NCI-H748 (cell line): Measurements from ENCODE around the gene PLAAT2.
"Not testable (repeated sequence)": the region's sequence is repeated elsewhere in the genome, so short reads cannot be mapped to it uniquely, and the experiment has no call there.

Source experiments
- DNase-seq: peaks from one replicate; lab custom pipeline; 2025; ENCODE audit not compliant: unreplicated experiment; lab: John Stamatoyannopoulos, UW

The PLAAT2 gene

DNA sequence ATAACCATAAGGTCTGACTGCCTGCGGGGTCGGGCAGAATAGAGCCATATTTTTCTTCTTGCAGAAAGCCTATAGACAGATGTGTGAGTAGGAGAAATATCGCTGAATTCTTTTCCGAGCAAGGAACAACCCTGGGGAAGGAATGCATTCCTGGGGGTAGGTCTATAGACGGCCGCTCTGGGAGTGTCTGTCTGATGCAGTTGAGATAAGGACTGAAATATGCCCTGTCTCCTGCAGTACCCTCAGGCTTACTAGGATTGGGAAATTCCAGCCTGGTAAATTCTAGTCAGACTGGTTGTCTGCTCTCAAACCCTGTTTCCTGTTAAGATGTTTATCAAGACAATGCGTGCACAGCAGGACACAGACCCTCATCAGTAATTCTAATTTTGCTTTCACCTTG is 18.0 kb upstream of the PLAAT2 start:
- DNase-seq: not testable (repeated sequence)

GRCh38 chr11:63578882-63579281 is 15.7 kb upstream of the PLAAT2 start:
- not testable (repeated sequence) for DNase-seq

DNA sequence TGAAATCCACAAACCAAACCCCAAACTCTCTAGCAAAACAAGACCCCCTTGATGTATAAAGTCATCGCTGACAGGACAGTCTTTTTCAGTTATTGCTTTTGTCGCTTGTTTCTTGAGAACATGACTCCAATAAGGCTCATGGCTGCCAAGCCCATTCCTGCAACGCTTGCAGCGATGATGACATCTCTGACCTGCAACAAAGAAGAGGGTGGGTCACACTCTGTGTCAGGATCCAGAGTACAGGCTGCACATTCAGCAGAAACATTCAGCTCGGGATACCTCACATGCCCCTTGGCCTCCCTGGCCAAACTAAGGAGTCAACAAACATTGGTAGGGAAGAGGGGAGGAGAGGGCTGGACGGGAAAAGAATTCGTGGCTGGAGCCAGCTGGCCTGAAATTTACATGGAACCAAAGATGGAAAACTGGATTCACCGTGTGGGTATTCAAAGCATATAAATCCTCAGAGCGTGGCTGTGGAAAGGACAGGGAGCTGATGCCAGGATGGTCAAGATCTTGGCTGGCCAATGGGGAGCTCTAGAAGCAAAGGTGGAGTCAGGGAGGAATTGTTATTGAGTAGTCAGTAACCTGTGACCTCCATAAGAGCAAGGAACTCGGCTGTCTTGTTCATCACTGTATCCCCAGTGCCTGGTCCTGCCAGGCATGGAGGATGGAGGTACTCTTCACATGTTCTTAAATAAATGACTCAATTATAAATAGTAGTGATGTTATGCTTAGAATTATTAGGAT is 11.8 kb upstream of the PLAAT2 start:
- DNase-seq: no peak

- no peak for DNase-seq
These were observed 11.0 kb upstream of the PLAAT2 start for GRCh38 chr11:63573881-63574855.

DNA sequence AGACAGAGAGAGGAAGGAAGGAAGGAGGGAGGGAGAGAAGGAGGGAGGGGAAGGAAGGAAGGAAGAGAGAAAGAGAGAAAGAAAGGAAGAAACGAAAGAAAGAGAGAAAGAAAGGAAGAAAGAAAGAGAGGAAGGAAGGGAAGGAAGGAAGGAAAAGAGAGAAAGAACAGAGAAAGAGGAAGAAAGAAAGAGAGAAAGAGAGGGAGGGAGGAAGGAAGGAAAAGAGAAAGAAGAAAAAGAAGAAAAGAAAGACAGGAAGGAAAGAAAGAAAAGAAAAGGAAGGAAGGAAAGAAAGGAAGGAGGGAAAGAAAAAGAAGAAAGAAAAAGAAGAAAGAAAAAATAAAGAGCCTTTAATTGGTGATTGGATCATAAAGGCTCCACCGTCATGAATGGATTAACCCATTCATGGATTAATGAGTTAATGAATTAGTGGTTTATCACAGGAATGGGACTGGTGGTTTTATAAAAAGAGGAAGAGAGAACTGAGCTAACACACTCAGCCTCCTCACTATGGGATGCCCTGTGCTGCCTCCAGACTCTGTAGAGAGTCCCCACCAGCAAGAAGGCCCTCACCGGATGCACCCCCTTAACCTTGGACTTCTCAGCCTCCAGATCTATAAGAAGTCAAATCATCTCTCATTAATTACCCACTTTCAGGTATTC is 9.0 kb upstream of the PLAAT2 start:
- DNase-seq: no peak

- DNase-seq: no peak
These were observed 6.4 kb upstream of the PLAAT2 start for GRCh38 chr11:63569570-63569969.

DNA sequence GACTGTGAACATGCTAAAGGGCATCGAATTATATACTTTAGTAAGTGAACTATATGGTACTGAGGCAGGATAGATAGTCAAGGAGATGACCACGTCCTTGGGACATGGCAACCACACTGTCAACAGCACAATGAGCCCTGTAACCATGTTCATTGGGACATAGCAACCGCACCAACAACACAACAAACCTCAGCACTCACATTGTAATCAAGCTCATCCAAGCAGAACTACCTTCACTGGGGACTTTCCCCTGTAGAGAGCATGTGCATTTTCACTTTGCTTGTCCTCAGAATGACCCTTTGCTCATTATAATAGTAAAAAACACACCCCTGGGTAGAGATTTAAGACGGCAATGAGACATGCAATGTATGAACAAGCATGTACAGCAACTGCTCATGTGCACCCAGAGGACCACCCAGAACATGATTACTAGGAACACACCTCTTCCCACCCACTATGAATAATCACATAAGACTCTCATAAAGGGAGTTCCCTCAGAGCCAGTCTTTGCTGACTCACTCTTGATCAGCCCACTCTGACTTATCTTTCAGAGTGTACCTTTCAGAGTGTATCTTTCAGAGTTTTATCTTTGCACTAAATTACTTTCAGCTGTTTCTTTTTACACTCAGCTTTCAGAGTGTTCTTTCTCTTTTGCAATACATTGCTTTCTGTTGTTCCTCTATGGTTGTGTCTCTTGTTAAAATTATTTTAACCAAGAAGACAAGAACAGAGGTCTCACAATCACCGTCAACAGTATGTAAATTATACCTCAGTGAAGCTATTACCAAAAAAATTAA is 4.1 kb upstream of the PLAAT2 start:
- peak; percentile 42 for DNase-seq

- no peak for DNase-seq
These were observed 1.7 kb upstream of the PLAAT2 start for GRCh38 chr11:63564784-63565350.

- DNase-seq: peak; percentile 32
These were observed 1.0 kb upstream of the PLAAT2 start for GRCh38 chr11:63564056-63564774.

DNA sequence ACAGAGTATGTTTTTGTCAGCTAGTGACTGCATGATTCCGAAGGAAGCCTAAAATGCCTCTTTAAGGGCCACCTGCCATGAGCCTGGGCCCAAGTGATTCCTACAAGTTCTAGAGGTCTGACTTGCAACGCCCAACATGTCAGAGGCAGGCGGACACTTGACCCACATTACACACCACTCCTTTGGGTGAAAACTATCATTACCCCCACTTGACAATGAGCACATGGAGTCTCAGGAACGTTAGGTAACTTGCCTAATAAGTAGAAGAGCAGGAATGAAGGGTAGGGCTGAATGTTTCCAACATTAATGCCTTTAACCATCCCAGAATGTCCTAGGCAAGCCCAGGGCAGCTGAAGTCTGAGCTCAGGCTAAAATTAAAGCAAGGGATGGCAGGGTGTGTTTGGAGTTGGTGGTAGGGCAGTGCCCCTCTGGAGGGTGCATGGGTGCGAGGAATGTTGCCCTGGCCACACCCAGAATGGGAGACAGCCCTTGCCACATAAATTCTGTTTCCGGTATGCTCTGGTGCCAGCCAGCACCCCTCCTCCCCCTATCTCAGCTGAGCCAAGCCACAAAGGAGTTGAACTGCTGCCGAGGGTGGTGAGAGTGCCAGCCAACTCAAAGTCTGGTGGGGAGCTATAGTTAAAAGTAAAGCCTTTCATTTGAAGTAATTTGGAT is 2.5 kb downstream of the PLAAT2 start:
- DNase-seq: no peak

GRCh38 chr11:63558459-63559157 is 4.6 kb downstream of the PLAAT2 start:
- no peak for DNase-seq

- no peak for DNase-seq
These were observed 5.6 kb downstream of the PLAAT2 start for GRCh38 chr11:63557570-63557969.

DNA sequence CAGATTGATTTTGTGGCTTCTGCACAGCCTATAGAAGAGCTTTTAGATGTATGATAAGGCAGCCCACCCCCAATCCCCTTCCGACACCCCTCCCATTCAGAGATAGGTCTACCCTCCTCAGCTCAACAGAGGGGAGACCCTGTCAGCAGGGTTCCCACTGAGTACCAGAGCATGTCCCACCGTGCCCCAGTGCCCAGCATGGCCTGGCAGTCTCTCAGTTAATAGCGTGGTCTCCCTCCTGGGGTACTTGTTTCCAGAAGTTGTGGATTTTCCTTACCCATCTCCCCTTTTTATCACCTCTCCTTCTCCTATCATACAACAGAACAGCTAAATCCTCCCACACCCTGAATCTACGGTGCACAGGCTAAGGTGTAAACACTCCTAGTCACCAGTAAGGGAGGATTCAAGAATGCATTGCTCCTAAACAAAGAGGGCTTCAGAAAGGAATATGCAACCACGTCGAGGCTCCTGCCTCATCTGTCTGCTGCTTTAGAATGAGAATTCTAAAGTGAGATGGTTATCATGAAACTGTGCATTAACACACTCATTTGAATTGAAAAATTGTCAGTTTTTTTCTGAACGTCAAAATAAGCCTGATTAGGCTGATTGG is 6.7 kb downstream of the PLAAT2 start:
- no peak for DNase-seq

- DNase-seq: no peak
These were observed 8.3 kb downstream of the PLAAT2 start for GRCh38 chr11:63554877-63555223.

GRCh38 chr11:63553759-63554158 is 9.4 kb downstream of the PLAAT2 start:
- no peak for DNase-seq

- DNase-seq: no peak
These were observed 10.3 kb downstream of the PLAAT2 start for GRCh38 chr11:63552921-63553320.

DNA sequence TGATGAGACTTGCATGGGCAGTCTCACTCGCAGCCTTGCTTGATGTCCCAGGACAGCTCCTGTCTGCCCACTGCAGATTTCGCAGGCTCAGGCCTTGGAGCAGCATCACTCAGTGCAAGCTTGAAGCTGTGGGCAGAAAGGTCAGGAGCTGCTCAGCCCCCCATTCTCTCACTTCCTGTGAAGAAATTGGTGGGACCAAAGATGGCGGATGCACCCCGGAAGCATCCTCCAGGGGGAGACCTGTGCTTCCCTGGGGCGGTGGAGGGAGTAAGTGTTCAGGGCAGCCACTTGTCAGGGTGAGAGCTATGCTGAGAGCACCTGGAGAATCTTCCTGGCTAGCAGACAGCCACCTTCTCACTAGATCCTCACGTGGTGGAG is 11.3 kb downstream of the PLAAT2 start:
- DNase-seq: no peak
